Measurements from ENCODE around the gene TTC39A.

GRCh38 chr1:51298322-51298705 is 32.0 kb downstream of the TTC39A start:
- TF ChIP-seq CREB3 (CRISPR knock-in tag; IDR thresholded peaks at IDR 0.05), result no peak
- no peak for TF ChIP-seq ZSCAN30 (CRISPR knock-in tag; IDR thresholded peaks at IDR 0.05)
- TF ChIP-seq KMT2B (CRISPR knock-in tag; IDR thresholded peaks at IDR 0.05), result no peak
- TF ChIP-seq ZNF740 (CRISPR knock-in tag; IDR thresholded peaks at IDR 0.05), result no peak
- TF ChIP-seq POLR2A (IDR thresholded peaks at IDR 0.05; ENCODE audit: insufficient read depth in 1 of 2, low read depth in 2 of 2, low read length in 2 of 2), result no peak
- TF ChIP-seq CTCF (CRISPR knock-in tag; IDR thresholded peaks at IDR 0.05), result no peak
- TF ChIP-seq BCL6 (CRISPR knock-in tag; IDR thresholded peaks at IDR 0.05), result no peak
- no peak for TF ChIP-seq ZNF629 (CRISPR knock-in tag; conservative IDR thresholded peaks at IDR 0.05)
- no peak for TF ChIP-seq ZNF414 (CRISPR knock-in tag; IDR thresholded peaks at IDR 0.05)
- no peak for TF ChIP-seq RFXANK (CRISPR knock-in tag; IDR thresholded peaks at IDR 0.05)
- no peak for TF ChIP-seq EZH2 (conservative IDR thresholded peaks at IDR 0.05; ENCODE audit: low read depth, low read length)
- TF ChIP-seq ARNTL (CRISPR knock-in tag; IDR thresholded peaks at IDR 0.05), result no peak
